Cardiac muscle cell (in vitro differentiated cells and primary cell): ENCODE data around the gene ALK. TPM values are rescaled to one million over a fixed set of nuclear protein-coding genes. Genes with fewer than 3 reads are reported as not detected.

Experiments
- DNase-seq, 2 donors: peaks; one replicate each; pipeline versions ENCODE4 v3.0.0 to v3.0.0-alpha.2; 2010 to 2017; ENCODE audit warnings: low read depth in 1 of 2, low spot score in 1 of 2
- H3K27ac ChIP-seq: fragments of 200-600 bp; sonication (generic); 2 replicates; pipeline ENCODE4 v1.5.1; 2016
- H3K27me3 ChIP-seq: fragments of 200-600 bp; sonication (generic); 2 replicates; pipeline ENCODE4 v1.6.0; 2016; ENCODE audit warnings: control low read depth
- H3K36me3 ChIP-seq: fragments of 200-600 bp; sonication (generic); 2 replicates; pipeline ENCODE4 v1.5.1; 2016; ENCODE audit warnings: control low read depth
- H3K4me1 ChIP-seq: fragments of 200-600 bp; sonication (generic); 2 replicates; pipeline ENCODE4 v1.8.1; 2017; ENCODE audit warnings: low read depth, mild to moderate bottlenecking, mixed run types
- H3K4me3 ChIP-seq: fragments of 200-600 bp; sonication (generic); 2 replicates; pipeline ENCODE4 v1.5.1; 2016; ENCODE audit warnings: mild to moderate bottlenecking
- H3K9me3 ChIP-seq: fragments of 200-600 bp; sonication (generic); 2 replicates; pipeline ENCODE4 v1.5.1; 2017; ENCODE audit warnings: low read depth, mild to moderate bottlenecking, control low read depth
- polyA plus RNA-seq: library from polyadenylated mRNA; unstranded; fragments of >200 nt; fragmentation: Nextera tagmentation; extraction: Ambion mirVana; gene quantifications from 2 replicates; pipeline ENCODE4 v1.2.1, GENCODE V29; 2016
- total RNA-seq: library from RNA; depleted of rRNA; stranded (reverse); fragments of >200 nt; gene quantifications from 2 replicates; pipeline ENCODE4 v1.2.3, GENCODE V29; 2016
- TF ChIP-seq, protein P1 (sequence below): IDR thresholded peaks from 2 replicates; pipeline ENCODE4 v1.5.1; 2012; ENCODE audit warnings: low read depth, mild to moderate bottlenecking, low read length

Gene ALK
- total and polyA plus RNA-seq, 2 experiments from 2014 or later, result 1.8 to 4.3 TPM

DNA sequence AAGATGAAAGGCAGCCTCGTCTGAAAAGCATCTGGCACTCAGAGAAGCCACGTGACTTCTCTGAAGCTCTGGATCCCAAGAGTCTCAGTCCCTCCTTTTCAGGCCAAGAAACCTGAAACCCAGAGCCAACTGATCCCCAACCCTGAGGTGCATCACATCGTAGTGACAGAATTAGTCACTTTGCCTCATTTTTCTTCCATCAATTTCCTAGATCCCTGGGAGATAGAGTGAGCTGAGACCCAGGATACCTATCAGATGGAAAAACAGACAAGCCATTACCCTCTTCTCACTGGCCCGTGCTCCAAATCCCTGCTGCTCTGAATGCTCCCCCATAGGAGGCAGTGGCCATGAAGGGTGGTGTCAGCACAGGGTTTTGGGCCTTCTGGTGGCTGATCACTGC is 113.1 kb downstream of the ALK start:
- Histone ChIP-seq H3K4me1 (no peaks in the 10 kb centered on the region), H3K9me3 (no peaks in the 10 kb centered on the region), H3K27me3 (no peaks in the 10 kb centered on the region), H3K4me3 (no peak overlapping the region), H3K36me3 (no peaks in the 10 kb centered on the region), H3K27ac (no peak overlapping the region)
- TF ChIP-seq, protein P1, sequence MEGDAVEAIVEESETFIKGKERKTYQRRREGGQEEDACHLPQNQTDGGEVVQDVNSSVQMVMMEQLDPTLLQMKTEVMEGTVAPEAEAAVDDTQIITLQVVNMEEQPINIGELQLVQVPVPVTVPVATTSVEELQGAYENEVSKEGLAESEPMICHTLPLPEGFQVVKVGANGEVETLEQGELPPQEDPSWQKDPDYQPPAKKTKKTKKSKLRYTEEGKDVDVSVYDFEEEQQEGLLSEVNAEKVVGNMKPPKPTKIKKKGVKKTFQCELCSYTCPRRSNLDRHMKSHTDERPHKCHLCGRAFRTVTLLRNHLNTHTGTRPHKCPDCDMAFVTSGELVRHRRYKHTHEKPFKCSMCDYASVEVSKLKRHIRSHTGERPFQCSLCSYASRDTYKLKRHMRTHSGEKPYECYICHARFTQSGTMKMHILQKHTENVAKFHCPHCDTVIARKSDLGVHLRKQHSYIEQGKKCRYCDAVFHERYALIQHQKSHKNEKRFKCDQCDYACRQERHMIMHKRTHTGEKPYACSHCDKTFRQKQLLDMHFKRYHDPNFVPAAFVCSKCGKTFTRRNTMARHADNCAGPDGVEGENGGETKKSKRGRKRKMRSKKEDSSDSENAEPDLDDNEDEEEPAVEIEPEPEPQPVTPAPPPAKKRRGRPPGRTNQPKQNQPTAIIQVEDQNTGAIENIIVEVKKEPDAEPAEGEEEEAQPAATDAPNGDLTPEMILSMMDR, result no peak
- DNase-seq, result no peak

DNA sequence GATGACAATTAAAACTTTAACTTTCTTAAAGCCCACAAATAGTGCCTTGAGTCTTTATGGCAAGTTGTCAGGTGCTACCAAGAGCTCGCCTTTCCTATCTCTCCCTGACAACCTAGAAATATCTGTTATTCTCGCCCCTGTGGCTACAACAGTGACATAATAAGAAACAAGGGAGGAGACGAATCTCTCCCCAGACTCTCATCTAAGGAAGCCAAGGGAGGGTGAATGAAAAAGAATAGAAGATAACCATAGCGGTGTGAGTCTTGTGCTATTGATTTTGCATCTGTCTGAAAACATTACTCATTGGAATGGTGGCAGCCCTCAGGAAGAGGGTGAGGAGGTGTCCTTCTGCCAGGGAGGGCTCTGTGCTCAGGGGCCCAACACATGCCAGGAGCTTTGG is 114.3 kb downstream of the ALK start:
- no peaks in the 10 kb centered on the region for H3K27me3 ChIP-seq
- H3K36me3 ChIP-seq, result no peaks in the 10 kb centered on the region
- no peak overlapping the region for H3K4me3 ChIP-seq
- no peaks in the 10 kb centered on the region for H3K9me3 ChIP-seq
- H3K27ac ChIP-seq, result no peak overlapping the region
- H3K4me1 ChIP-seq, result no peaks in the 10 kb centered on the region
- no peak for DNase-seq
- TF ChIP-seq, protein P1, result no peak

DNA sequence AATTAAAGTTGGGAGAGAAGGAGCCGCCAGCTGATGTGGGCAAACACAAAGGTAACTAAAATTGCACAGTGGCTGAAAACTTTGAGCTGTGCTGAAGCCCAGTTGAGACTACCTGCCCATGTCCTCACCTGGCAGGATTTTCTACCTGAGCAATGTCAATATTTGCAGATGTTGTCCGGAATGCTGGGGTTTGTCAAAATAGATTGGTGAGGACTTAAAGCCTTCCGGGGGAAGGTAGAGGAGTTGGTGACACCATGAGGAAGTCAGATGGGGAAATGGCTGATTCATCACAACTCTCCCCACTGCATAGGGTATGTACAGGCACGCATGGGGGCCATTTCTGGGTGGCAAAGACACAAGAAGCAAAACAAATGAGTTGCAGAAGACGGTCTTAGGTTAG is 114.9 kb downstream of the ALK start:
- TF ChIP-seq, protein P1, result no peak
- no peaks in the 10 kb centered on the region for H3K9me3 ChIP-seq
- no peak overlapping the region for H3K27ac ChIP-seq
- no peak for DNase-seq
- no peaks in the 10 kb centered on the region for H3K36me3 ChIP-seq
- no peaks in the 10 kb centered on the region for H3K27me3 ChIP-seq
- H3K4me3 ChIP-seq, result no peak overlapping the region
- H3K4me1 ChIP-seq, result no peaks in the 10 kb centered on the region

DNA sequence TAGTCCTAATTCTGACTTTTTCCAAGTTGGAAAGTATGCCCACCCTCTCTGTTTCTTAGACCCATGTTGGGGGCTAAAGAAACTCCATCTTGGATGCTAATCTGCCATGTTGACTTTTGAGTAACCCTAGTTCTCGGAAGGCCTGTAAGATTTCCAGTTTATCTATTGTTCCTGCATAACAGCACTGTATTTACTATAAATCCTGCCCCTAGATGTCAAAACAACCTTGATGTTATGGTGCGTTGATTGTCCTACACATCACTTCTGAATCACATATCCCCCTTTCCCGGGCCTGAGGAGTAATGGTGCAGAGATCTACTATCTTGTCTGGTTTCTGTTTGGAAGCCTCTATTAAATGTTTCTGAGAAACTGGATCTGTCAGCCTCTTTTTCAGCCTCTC is 116.7 kb downstream of the ALK start:
- H3K27ac ChIP-seq, result no peak overlapping the region
- DNase-seq, result no peak
- H3K36me3 ChIP-seq, result no peaks in the 10 kb centered on the region
- H3K9me3 ChIP-seq, result no peaks in the 10 kb centered on the region
- peaks cover 3% of the 10 kb centered on the region for H3K27me3 ChIP-seq
- no peaks in the 10 kb centered on the region for H3K4me1 ChIP-seq
- TF ChIP-seq, protein P1, result no peak
- H3K4me3 ChIP-seq, result no peak overlapping the region

DNA sequence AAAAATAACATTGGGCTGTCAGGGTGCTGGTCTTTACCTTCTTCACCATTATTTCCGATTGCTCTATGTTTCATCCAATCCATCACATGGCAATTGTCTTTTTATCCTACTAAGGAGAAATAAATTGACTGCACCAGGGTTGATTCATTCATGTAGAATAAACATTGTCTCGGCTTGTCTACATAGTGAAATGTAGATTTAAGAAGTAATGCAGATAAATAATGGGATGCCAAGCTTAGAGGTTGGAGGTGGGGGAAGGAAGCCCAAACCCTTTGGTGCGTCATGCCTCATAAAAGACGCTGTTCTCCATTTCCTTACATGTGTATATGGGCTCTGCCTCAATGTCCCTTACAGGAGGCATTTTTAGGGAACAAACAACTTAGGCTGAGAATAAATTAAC is 117.8 kb downstream of the ALK start:
- H3K4me1 ChIP-seq, result no peaks in the 10 kb centered on the region
- no peaks in the 10 kb centered on the region for H3K9me3 ChIP-seq
- TF ChIP-seq, protein P1, result no peak
- DNase-seq, result no peak
- no peak overlapping the region for H3K27ac ChIP-seq
- peaks cover 3% of the 10 kb centered on the region for H3K27me3 ChIP-seq
- no peaks in the 10 kb centered on the region for H3K36me3 ChIP-seq
- H3K4me3 ChIP-seq, result no peak overlapping the region

DNA sequence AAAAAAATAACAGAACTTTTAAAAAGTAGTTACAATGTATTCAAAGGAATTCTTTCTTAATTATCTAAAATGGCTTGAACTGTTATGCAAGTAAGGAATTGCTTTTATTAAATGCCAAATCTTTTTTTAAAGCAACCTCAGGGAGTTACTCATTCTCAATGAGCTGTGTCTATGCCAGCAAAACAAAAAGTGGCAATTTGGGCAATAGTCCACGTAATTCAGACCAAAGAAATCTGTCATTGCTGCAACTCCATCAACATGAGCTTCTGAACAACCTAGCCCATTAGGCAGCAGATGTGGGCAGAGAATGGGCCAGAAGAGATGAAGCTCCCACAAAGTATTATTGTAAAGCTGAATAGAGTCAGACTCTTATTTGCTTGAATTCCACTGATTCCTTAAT is 118.4 kb downstream of the ALK start:
- H3K27ac ChIP-seq, result no peak overlapping the region
- H3K36me3 ChIP-seq, result no peaks in the 10 kb centered on the region
- no peaks in the 10 kb centered on the region for H3K4me1 ChIP-seq
- H3K4me3 ChIP-seq, result no peak overlapping the region
- peaks cover 3% of the 10 kb centered on the region for H3K27me3 ChIP-seq
- TF ChIP-seq, protein P1, result no peak
- H3K9me3 ChIP-seq, result no peaks in the 10 kb centered on the region
- DNase-seq, result no peak
